Spleen (tissue), 7 donors: ENCODE measurements around the gene ZSWIM2.

Experiments used
- CTCF ChIP-seq, 11 experiments: fragments of 200-600 bp in 7 of 11; fragments of 450-650 bp in 4 of 11; sonication (generic) in 4 of 11; IDR thresholded peaks in 8 of 11; conservative IDR thresholded peaks in 3 of 11; 1 replicate in 7 of 11; 2 replicates in 4 of 11; pipeline versions ENCODE4 v1.4.0 to v1.8.0; 2016 to 2021; ENCODE audit warnings: antibody characterized with exemption in 11 of 11, inconsistent platforms in 4 of 11, mild to moderate bottlenecking in 1 of 11
- POLR2A ChIP-seq, 3 donors: fragments of 450-650 bp; IDR thresholded peaks; one replicate each; pipeline ENCODE4 v1.5.1; 2017; ENCODE audit warnings: antibody characterized with exemption in 3 of 3, mild to moderate bottlenecking in 1 of 3
- donor health status: DM: no; HTN: no; CAD: no; lungs with moderate emphysema.
- donor health status: DM: no; HTN: no; CAD: no.
- donor health status: DM: no; HTN: no; CAD: no.

GRCh38 chr2:186835628-186836027, 13.3 kb downstream of the ZSWIM2 start:
- TF ChIP-seq POLR2A (IDR thresholded peaks at IDR 0.05) (no peak), CTCF (IDR thresholded peaks at IDR 0.05 in 8 of 11, conservative IDR thresholded peaks at IDR 0.05 in 3 of 11) (no peak)
